ENCODE results near the gene UBA6. TPM values are rescaled to one million over a fixed set of nuclear protein-coding genes. Genes with fewer than 3 reads are reported as not detected.

Gene UBA6
- total RNA-seq, 1 donor from 2014 or later = 85.7 TPM

DNA sequence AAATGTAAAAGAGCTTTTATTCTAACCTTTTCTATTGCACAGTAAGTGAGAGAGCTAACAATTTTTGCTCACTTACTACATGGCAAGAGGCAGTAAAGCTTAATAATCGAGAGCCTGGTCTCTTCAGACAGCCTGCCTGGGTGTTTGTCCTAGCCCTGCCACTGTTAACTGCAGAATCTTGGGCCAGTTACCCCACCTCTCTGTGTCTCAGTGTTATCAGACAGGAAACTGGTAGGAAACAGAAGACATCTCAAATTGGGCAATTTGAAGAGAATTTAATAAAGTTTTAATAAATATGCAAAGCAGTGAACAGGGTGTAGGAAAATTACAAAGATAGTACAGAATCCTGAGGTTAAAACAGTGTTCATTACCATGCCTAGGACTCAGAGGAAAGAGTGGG lies 129.0 kb downstream of the UBA6 start:
- TF ChIP-seq CTCF (IDR thresholded peaks at IDR 0.05; ENCODE audit: partially characterized antibody, unreplicated experiment) = no peak
- Mint-ChIP-seq H3K4me3 (ENCODE audit: unreplicated experiment) (no peak overlapping the region), H3K36me3 (ENCODE audit: unreplicated experiment) (no peaks in the 10 kb centered on the region), H3K4me1 (ENCODE audit: low read depth, unreplicated experiment) (no peaks in the 10 kb centered on the region), H3K27ac (ENCODE audit: unreplicated experiment) (no peak overlapping the region), H3K27me3 (ENCODE audit: unreplicated experiment) (no peaks in the 10 kb centered on the region), H3K9me3 (ENCODE audit: unreplicated experiment) (no peaks in the 10 kb centered on the region)
- no peak for DNase-seq

DNA sequence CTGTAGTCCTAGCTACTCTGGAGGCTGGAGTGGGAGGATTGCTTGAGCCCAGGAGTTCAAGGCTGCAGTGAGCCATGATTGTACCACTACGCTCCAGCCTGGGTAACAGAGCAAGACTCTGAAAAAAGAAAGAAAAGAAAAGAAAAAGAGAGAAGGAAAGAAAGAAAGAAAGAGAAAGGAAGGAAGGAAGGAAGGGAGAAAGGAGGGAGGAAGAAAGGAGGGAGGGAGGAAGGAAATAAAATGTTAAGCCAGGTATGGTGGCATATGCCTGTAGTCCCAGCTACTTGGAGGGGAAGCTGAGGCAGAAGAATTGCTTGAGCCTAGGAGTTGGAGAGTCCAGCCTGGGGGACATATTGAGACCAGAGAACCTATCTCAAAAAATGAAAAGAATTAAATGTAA lies 130.4 kb downstream of the UBA6 start:
- no peak for DNase-seq
- Mint-ChIP-seq H3K4me1 (ENCODE audit: low read depth, unreplicated experiment) (no peaks in the 10 kb centered on the region), H3K36me3 (ENCODE audit: unreplicated experiment) (no peaks in the 10 kb centered on the region), H3K27ac (ENCODE audit: unreplicated experiment) (no peak overlapping the region), H3K9me3 (ENCODE audit: unreplicated experiment) (no peaks in the 10 kb centered on the region), H3K4me3 (ENCODE audit: unreplicated experiment) (no peak overlapping the region), H3K27me3 (ENCODE audit: unreplicated experiment) (no peaks in the 10 kb centered on the region)
- no peak for TF ChIP-seq CTCF (IDR thresholded peaks at IDR 0.05; ENCODE audit: partially characterized antibody, unreplicated experiment)

GRCh38 chr4:67568820-67569219 lies 132.1 kb downstream of the UBA6 start:
- H3K9me3 Mint-ChIP-seq (ENCODE audit: unreplicated experiment) = no peaks in the 10 kb centered on the region
- TF ChIP-seq CTCF (IDR thresholded peaks at IDR 0.05; ENCODE audit: partially characterized antibody, unreplicated experiment) = no peak
- no peaks in the 10 kb centered on the region for H3K27me3 Mint-ChIP-seq (ENCODE audit: unreplicated experiment)
- no peak for DNase-seq
- no peak overlapping the region for H3K27ac Mint-ChIP-seq (ENCODE audit: unreplicated experiment)
- H3K4me1 Mint-ChIP-seq (ENCODE audit: low read depth, unreplicated experiment) = no peaks in the 10 kb centered on the region
- no peaks in the 10 kb centered on the region for H3K36me3 Mint-ChIP-seq (ENCODE audit: unreplicated experiment)
- no peak overlapping the region for H3K4me3 Mint-ChIP-seq (ENCODE audit: unreplicated experiment)

DNA sequence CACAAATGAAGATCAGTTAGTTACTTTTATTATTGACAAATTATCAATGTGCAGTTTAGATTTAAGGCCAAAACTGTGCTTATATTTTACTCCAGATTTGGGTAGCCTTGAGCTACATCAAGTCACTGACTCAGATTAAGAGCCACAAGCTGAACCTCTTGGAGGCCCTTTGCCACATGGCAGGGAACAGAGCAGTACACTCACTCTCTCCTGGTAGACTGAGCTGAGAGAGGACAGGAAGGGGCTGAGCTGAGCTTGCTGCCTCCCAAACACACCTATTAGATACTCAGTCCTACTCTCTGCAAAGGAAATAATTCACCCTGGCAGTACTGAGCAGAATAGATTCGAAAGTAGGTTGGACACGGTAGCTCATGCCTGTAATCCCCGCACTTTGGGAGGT lies 134.6 kb downstream of the UBA6 start:
- no peak for DNase-seq
- no peak overlapping the region for H3K4me3 Mint-ChIP-seq (ENCODE audit: unreplicated experiment)
- no peaks in the 10 kb centered on the region for H3K36me3 Mint-ChIP-seq (ENCODE audit: unreplicated experiment)
- H3K9me3 Mint-ChIP-seq (ENCODE audit: unreplicated experiment) = no peaks in the 10 kb centered on the region
- no peaks in the 10 kb centered on the region for H3K4me1 Mint-ChIP-seq (ENCODE audit: low read depth, unreplicated experiment)
- no peaks in the 10 kb centered on the region for H3K27me3 Mint-ChIP-seq (ENCODE audit: unreplicated experiment)
- H3K27ac Mint-ChIP-seq (ENCODE audit: unreplicated experiment) = no peak overlapping the region
- no peak for TF ChIP-seq CTCF (IDR thresholded peaks at IDR 0.05; ENCODE audit: partially characterized antibody, unreplicated experiment)

DNA sequence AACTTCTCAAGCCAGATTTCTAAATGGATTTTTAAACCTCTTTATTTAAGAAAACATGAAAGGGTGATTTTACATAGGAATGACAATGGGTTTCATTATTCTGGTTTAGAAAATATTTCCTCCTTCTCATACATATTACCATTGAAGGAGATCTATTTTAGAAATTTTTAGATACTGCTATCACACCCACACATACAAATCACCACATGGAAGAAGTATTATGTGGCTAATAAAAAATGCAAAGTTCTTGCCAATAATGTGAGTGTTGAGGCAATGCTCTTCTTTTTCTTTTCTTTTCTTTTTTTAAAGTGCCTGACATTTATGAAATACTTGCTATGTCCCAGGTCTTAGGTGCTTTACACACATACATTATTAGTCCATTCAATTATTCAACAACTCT lies 135.7 kb downstream of the UBA6 start:
- Mint-ChIP-seq H3K9me3 (ENCODE audit: unreplicated experiment) (no peaks in the 10 kb centered on the region), H3K4me1 (ENCODE audit: low read depth, unreplicated experiment) (no peaks in the 10 kb centered on the region), H3K36me3 (ENCODE audit: unreplicated experiment) (no peaks in the 10 kb centered on the region), H3K4me3 (ENCODE audit: unreplicated experiment) (no peak overlapping the region), H3K27ac (ENCODE audit: unreplicated experiment) (no peak overlapping the region), H3K27me3 (ENCODE audit: unreplicated experiment) (no peaks in the 10 kb centered on the region)
- DNase-seq = no peak
- TF ChIP-seq CTCF (IDR thresholded peaks at IDR 0.05; ENCODE audit: partially characterized antibody, unreplicated experiment) = no peak

Other genes starting within 250 kb of the UBA6 start
- 32.1 TPM for gene CENPC, start 155.7 kb downstream of the UBA6 start, total RNA-seq (ENCODE audit: unreplicated experiment)
- not detected for gene STAP1, start 142.4 kb downstream of the UBA6 start, total RNA-seq (ENCODE audit: unreplicated experiment)
- not detected for gene GNRHR, start 53.2 kb upstream of the UBA6 start, total RNA-seq (ENCODE audit: unreplicated experiment)
- not detected for gene TMPRSS11D, start 182.8 kb upstream of the UBA6 start, total RNA-seq (ENCODE audit: unreplicated experiment)

All from glutamatergic neuron (in vitro differentiated cells).